GM12878 (cell line): ENCODE data around the gene GALK2. TPM values are rescaled to one million over a fixed set of nuclear protein-coding genes. Genes with fewer than 3 reads are reported as not detected.

Source experiments
- ASH2L ChIP-seq: fragments of 300-600, 200-600 bp; sonication (generic); IDR thresholded peaks from 2 replicates; pipeline ENCODE4 v1.6.1; 2017; ENCODE audit warnings: low read depth, mild to moderate bottlenecking, borderline replicate concordance
- BRCA1 ChIP-seq: IDR thresholded peaks from 2 replicates; pipeline ENCODE4 v1.6.1; 2011; ENCODE audit warnings: low read depth, low read length, improper control_type of control experiment
- FOXK2 ChIP-seq: fragments of 450-650 bp; IDR thresholded peaks from 2 replicates; pipeline ENCODE4 v1.6.1; 2017; ENCODE audit warnings: mild to moderate bottlenecking, moderate library complexity
- HDGF ChIP-seq: fragments of 450-650 bp; IDR thresholded peaks from 2 replicates; pipeline ENCODE4 v1.6.1; 2016; ENCODE audit warnings: antibody characterized with exemption
- IKZF1 ChIP-seq: fragments of 450-650 bp; conservative IDR thresholded peaks from 2 replicates; pipeline ENCODE4 v1.6.1; 2017; ENCODE audit warnings: antibody characterized with exemption, mild to moderate bottlenecking
- NFYA ChIP-seq: IDR thresholded peaks from 2 replicates; pipeline ENCODE4 v1.6.1; 2011; ENCODE audit warnings: low read depth, mild to moderate bottlenecking, low read length, improper control_type of control experiment, borderline replicate concordance
- RB1 ChIP-seq: fragments of 450-650 bp; formaldehyde crosslinking; IDR thresholded peaks from 2 replicates; pipeline ENCODE4 v1.6.1; 2017; ENCODE audit warnings: mild to moderate bottlenecking, borderline replicate concordance
- REST ChIP-seq: IDR thresholded peaks from 2 replicates; pipeline ENCODE4 v1.6.1; 2012; ENCODE audit warnings: mild to moderate bottlenecking, low read depth, low read length
- SMARCA5 ChIP-seq: fragments of 450-650 bp; IDR thresholded peaks from 2 replicates; pipeline ENCODE4 v1.6.1; 2017; ENCODE audit warnings: mild to moderate bottlenecking
- TBL1XR1 ChIP-seq: IDR thresholded peaks from 2 replicates; pipeline ENCODE4 v1.6.1; 2012; ENCODE audit warnings: low read depth, low read length, improper control_type of control experiment
- ZBTB4 ChIP-seq: fragments of 450-650 bp; formaldehyde crosslinking; IDR thresholded peaks from 2 replicates; pipeline ENCODE4 v1.4.0; 2022; ENCODE audit warnings: mild to moderate bottlenecking, moderate library complexity
- polyA plus RNA-seq, 11 experiments: library from polyadenylated mRNA; depleted of rRNA in 4 of 11; unstranded in 6 of 11; stranded (reverse) in 5 of 11; fragments of >200 nt; fragmentation: Nextera tagmentation in 4 of 11; fragmentation: Illumina TruSeq in 1 of 11; extraction: Ambion mirVana in 4 of 11; extraction: Trizol in 1 of 11; gene quantifications; 1 replicate in 1 of 11; 2 replicates in 10 of 11; pipeline versions ENCODE4 v1.2.1 to v1.2.3, GENCODE V29; 2011 to 2016; ENCODE audit warnings: inconsistent platforms in 2 of 11, missing spikeins in 2 of 11, low read depth in 1 of 11
- total RNA-seq, 4 experiments: library from RNA; depleted of rRNA in 3 of 4; stranded (reverse); fragments of >200 nt in 3 of 4; fragmentation: Illumina TruSeq in 1 of 4; extraction: Trizol in 1 of 4; gene quantifications; 2 replicates each; pipeline versions ENCODE4 v1.2.1 to v1.2.3, GENCODE V29; 2013 to 2021

GALK2 gene
- total and polyA plus RNA-seq, 10 of the 15 experiments (the other 5 are each of a cell fraction or from before 2014, with no cell fraction given): 11.9 to 26.7 (median 15.4) TPM

- TF ChIP-seq REST: no peak
- TF ChIP-seq IKZF1: no peak
- TF ChIP-seq RB1: no peak
- TF ChIP-seq TBL1XR1: no peak
- TF ChIP-seq ZBTB4 (CRISPR knock-in tag): no peak
- TF ChIP-seq FOXK2: no peak
- TF ChIP-seq ASH2L: no peak
- TF ChIP-seq BRCA1: no peak
- TF ChIP-seq NFYA: no peak
- TF ChIP-seq SMARCA5: no peak
- TF ChIP-seq HDGF: no peak
Observed at GRCh38 chr15:49239105-49239504, 69.1 kb downstream of the GALK2 start (continued).
